ENCODE results near the gene HMCN2. TPM values are rescaled to one million over a fixed set of nuclear protein-coding genes. Genes with fewer than 3 reads are reported as not detected.

The HMCN2 gene
- total RNA-seq, 2 experiments from 2014 or later: not detected

GRCh38 chr9:130237763-130238524 is 27.6 kb upstream of the HMCN2 start:
- no peak for DNase-seq (ENCODE audit: low spot score)
- BruUV-seq (replicated peaks): no TSS peak
- ChIA-PET CTCF (ENCODE audit: unreplicated experiment) (no interaction called here), POLR2A (no interaction called here)
- Histone ChIP-seq H3K79me2 (ENCODE audit: insufficient read depth, low read depth, low read length) (no peaks in the 10 kb centered on the region), H3K9me3 (ENCODE audit: low read length) (no peaks in the 10 kb centered on the region), H3K4me1 (ENCODE audit: insufficient read depth, low read length, poor library complexity, severe bottlenecking) (peaks cover 20% of the 10 kb centered on the region), H3K36me3 (ENCODE audit: insufficient read depth, low read length) (no peaks in the 10 kb centered on the region), H4K20me1 (ENCODE audit: insufficient read depth, low read length) (no peaks in the 10 kb centered on the region), H3K4me2 (ENCODE audit: low read length) (no peak overlapping the region), H3K9me2 (ENCODE audit: insufficient read depth, low read length) (no peaks in the 10 kb centered on the region), H3K27ac (ENCODE audit: low read depth, low read length, poor library complexity, severe bottlenecking) (no peak overlapping the region), H2AFZ (ENCODE audit: low read length) (no peak overlapping the region), H3K4me3 (ENCODE audit: low read depth, low read length, poor library complexity, severe bottlenecking) (no peak overlapping the region)
- intact Hi-C loops (cut with micrococcal nuclease; ENCODE audit: unreplicated experiment): no loop called here
- TF ChIP-seq CTCF (conservative IDR thresholded peaks at IDR 0.05; ENCODE audit: low read length) (no peak), EZH2phosphoT487 (IDR thresholded peaks at IDR 0.05; ENCODE audit: borderline replicate concordance, low read depth, low read length) (no peak)

DNA sequence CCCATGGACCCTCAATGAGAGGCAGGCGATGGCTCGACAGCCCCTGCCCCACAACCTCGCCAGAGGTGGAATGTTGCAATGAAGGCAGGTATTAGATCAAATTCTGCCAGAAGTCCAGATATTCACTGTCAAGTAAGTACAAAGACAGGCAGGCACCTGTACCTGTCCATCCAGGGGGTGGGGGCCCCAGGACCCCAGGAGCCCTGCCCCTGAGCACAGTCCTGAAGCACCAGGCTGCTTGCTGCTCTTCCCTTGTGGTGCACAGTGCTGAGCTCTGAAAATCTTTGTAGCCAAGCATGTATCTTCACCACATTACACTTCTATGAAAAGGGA is 26.2 kb upstream of the HMCN2 start:
- Histone ChIP-seq H3K9me2 (ENCODE audit: insufficient read depth, low read length) (no peaks in the 10 kb centered on the region), H3K4me2 (ENCODE audit: low read length) (no peak overlapping the region), H3K27ac (ENCODE audit: low read depth, low read length, poor library complexity, severe bottlenecking) (no peak overlapping the region), H3K4me1 (ENCODE audit: insufficient read depth, low read length, poor library complexity, severe bottlenecking) (peaks cover 22% of the 10 kb centered on the region), H3K36me3 (ENCODE audit: insufficient read depth, low read length) (no peaks in the 10 kb centered on the region), H3K4me3 (ENCODE audit: low read depth, low read length, poor library complexity, severe bottlenecking) (no peak overlapping the region), H3K79me2 (ENCODE audit: insufficient read depth, low read depth, low read length) (no peaks in the 10 kb centered on the region), H3K9me3 (ENCODE audit: low read length) (no peaks in the 10 kb centered on the region), H4K20me1 (ENCODE audit: insufficient read depth, low read length) (no peaks in the 10 kb centered on the region), H2AFZ (ENCODE audit: low read length) (peak overlapping the region; percentile 71; the same call in 1 of the 2 replicates)
- no TSS peak for BruUV-seq (replicated peaks)
- DNase-seq (ENCODE audit: low spot score): no peak
- TF ChIP-seq EZH2phosphoT487 (IDR thresholded peaks at IDR 0.05; ENCODE audit: borderline replicate concordance, low read depth, low read length) (no peak), CTCF (conservative IDR thresholded peaks at IDR 0.05; ENCODE audit: low read length) (no peak)
- intact Hi-C loops (cut with micrococcal nuclease; ENCODE audit: unreplicated experiment): no loop called here
- CTCF ChIA-PET (ENCODE audit: unreplicated experiment): interaction anchor here (1.6 kb wide), 1 partner anchor 131 kb away, joined by 5 read pairs; no protein-coding TSS in a partner anchor
- POLR2A ChIA-PET: no interaction called here

- Histone ChIP-seq H3K4me1 (ENCODE audit: insufficient read depth, low read length, poor library complexity, severe bottlenecking) (peaks cover 22% of the 10 kb centered on the region), H4K20me1 (ENCODE audit: insufficient read depth, low read length) (no peaks in the 10 kb centered on the region), H3K36me3 (ENCODE audit: insufficient read depth, low read length) (no peaks in the 10 kb centered on the region), H2AFZ (ENCODE audit: low read length) (peak overlapping the region; percentile 71), H3K27ac (ENCODE audit: low read depth, low read length, poor library complexity, severe bottlenecking) (no peak overlapping the region), H3K9me2 (ENCODE audit: insufficient read depth, low read length) (no peaks in the 10 kb centered on the region), H3K4me3 (ENCODE audit: low read depth, low read length, poor library complexity, severe bottlenecking) (no peak overlapping the region), H3K4me2 (ENCODE audit: low read length) (no peak overlapping the region), H3K79me2 (ENCODE audit: insufficient read depth, low read depth, low read length) (no peaks in the 10 kb centered on the region), H3K9me3 (ENCODE audit: low read length) (no peaks in the 10 kb centered on the region)
- intact Hi-C loops (cut with micrococcal nuclease; ENCODE audit: unreplicated experiment): loop anchor here (2.0 kb wide), 1 partner anchor 355 kb away; no protein-coding TSS in a partner anchor
- DNase-seq (ENCODE audit: low spot score): no peak
- CTCF ChIA-PET (ENCODE audit: unreplicated experiment): interaction anchor here (1.6 kb wide), 1 partner anchor 132 kb away, joined by 5 read pairs; no protein-coding TSS in a partner anchor
- TF ChIP-seq EZH2phosphoT487 (IDR thresholded peaks at IDR 0.05; ENCODE audit: borderline replicate concordance, low read depth, low read length): no peak
- TF ChIP-seq CTCF (conservative IDR thresholded peaks at IDR 0.05; ENCODE audit: low read length): no peak
- no TSS peak for BruUV-seq (replicated peaks)
- POLR2A ChIA-PET: no interaction called here
Measured at GRCh38 chr9:130239741-130240241, 25.8 kb upstream of the HMCN2 start.

Measured in OCI-LY7 (cell line).